H9 (cell line): Measurements from ENCODE around the gene RBBP9. TPM values are rescaled to one million over a fixed set of nuclear protein-coding genes. Genes with fewer than 3 reads are reported as not detected.

Experiments used
- DNase-seq: peaks from one replicate; pipeline ENCODE4 v3.0.0-alpha.2; 2017
- H2AFZ ChIP-seq: one replicate; pipeline ENCODE4 v1.6.1; 2013; ENCODE audit warnings: mild to moderate bottlenecking, low read length, control low read depth, moderate library complexity
- H2AK5ac ChIP-seq: 2 replicates; pipeline ENCODE4 v1.6.1; 2013; ENCODE audit warnings: low read length, control low read depth, mixed read lengths; ENCODE audit not compliant: insufficient read length
- H2BK120ac ChIP-seq: one replicate; pipeline ENCODE4 v1.6.1; 2013; ENCODE audit warnings: low read depth, mild to moderate bottlenecking, low read length, control low read depth, inconsistent platforms; ENCODE audit not compliant: poor library complexity, severe bottlenecking
- H2BK12ac ChIP-seq: 2 replicates; pipeline ENCODE4 v1.6.1; 2013; ENCODE audit warnings: low read length, control low read depth, mixed read lengths, low read depth; ENCODE audit not compliant: insufficient read length
- H2BK15ac ChIP-seq: 2 replicates; pipeline ENCODE4 v1.6.1; 2013; ENCODE audit warnings: low read depth, low read length, control low read depth
- H2BK20ac ChIP-seq: one replicate; pipeline ENCODE4 v1.6.1; 2013; ENCODE audit warnings: low read depth, mild to moderate bottlenecking, low read length, control low read depth, inconsistent platforms; ENCODE audit not compliant: poor library complexity, severe bottlenecking
- H2BK5ac ChIP-seq: 2 replicates; pipeline ENCODE4 v1.6.1; 2013; ENCODE audit warnings: low read length, control low read depth, mixed read lengths; ENCODE audit not compliant: insufficient read length
- H3K14ac ChIP-seq: 2 replicates; pipeline ENCODE4 v1.6.1; 2013; ENCODE audit warnings: low read length, control low read depth; ENCODE audit not compliant: insufficient read depth
- H3K18ac ChIP-seq: 2 replicates; pipeline ENCODE4 v1.6.1; 2013; ENCODE audit warnings: low read depth, mild to moderate bottlenecking, mixed read lengths, low read length, control low read depth; ENCODE audit not compliant: insufficient read length
- H3K23ac ChIP-seq: 2 replicates; pipeline ENCODE4 v1.6.1; 2013; ENCODE audit warnings: low read length, control low read depth, mixed read lengths, low read depth; ENCODE audit not compliant: insufficient read length
- H3K23me2 ChIP-seq: 2 replicates; pipeline ENCODE4 v1.6.1; 2013; ENCODE audit warnings: low read depth, mild to moderate bottlenecking, mixed read lengths, low read length, control low read depth; ENCODE audit not compliant: insufficient read length, poor library complexity, severe bottlenecking
- H3K27ac ChIP-seq: 2 replicates; pipeline ENCODE4 v1.5.1; 2013; ENCODE audit warnings: low read length, control low read depth, mixed read lengths, low read depth; ENCODE audit not compliant: insufficient read length
- H3K27me3 ChIP-seq: 2 replicates; pipeline ENCODE4 v1.6.1; 2013; ENCODE audit warnings: low read length, control low read depth, inconsistent platforms; ENCODE audit not compliant: insufficient read depth
- H3K4ac ChIP-seq: 2 replicates; pipeline ENCODE4 v1.6.1; 2013; ENCODE audit warnings: low read depth, mild to moderate bottlenecking, control low read depth, inconsistent platforms, low read length, moderate library complexity
- H3K4me1 ChIP-seq: 2 replicates; pipeline ENCODE4 v1.6.1; 2013; ENCODE audit warnings: low read length, control low read depth, inconsistent platforms; ENCODE audit not compliant: insufficient read depth
- H3K4me2 ChIP-seq: 2 replicates; pipeline ENCODE4 v1.6.1; 2013; ENCODE audit warnings: low read length, control low read depth, mixed read lengths; ENCODE audit not compliant: insufficient read length, insufficient read depth
- H3K56ac ChIP-seq: 2 replicates; pipeline ENCODE4 v1.6.1; 2013; ENCODE audit warnings: low read depth, mild to moderate bottlenecking, mixed read lengths, low read length, control low read depth; ENCODE audit not compliant: insufficient read length
- H3K79me1 ChIP-seq: 2 replicates; pipeline ENCODE4 v1.6.1; 2013; ENCODE audit warnings: low read depth, mild to moderate bottlenecking, moderate library complexity, low read length, control low read depth, inconsistent platforms; ENCODE audit not compliant: insufficient read depth, poor library complexity, severe bottlenecking
- H3K79me2 ChIP-seq: 2 replicates; pipeline ENCODE4 v1.6.1; 2013; ENCODE audit warnings: low read length, control low read depth, inconsistent platforms; ENCODE audit not compliant: insufficient read depth
- H3K9ac ChIP-seq: 2 replicates; pipeline ENCODE4 v1.6.1; 2013; ENCODE audit warnings: low read length, control low read depth, mixed read lengths; ENCODE audit not compliant: insufficient read length; ENCODE audit errors: extremely low read depth
- H3K9me3 ChIP-seq: one replicate; pipeline ENCODE4 v1.6.1; 2013; ENCODE audit warnings: low read depth, low read length, inconsistent platforms; ENCODE audit not compliant: control insufficient read depth
- H3T11ph ChIP-seq: one replicate; pipeline ENCODE4 v1.6.1; 2013; ENCODE audit warnings: mild to moderate bottlenecking, low read length, control low read depth, inconsistent platforms
- H4K20me1 ChIP-seq: one replicate; pipeline ENCODE4 v1.6.1; 2013; ENCODE audit not compliant: control insufficient read depth, insufficient read length, insufficient read depth
- H4K5ac ChIP-seq: 2 replicates; pipeline ENCODE4 v1.6.1; 2013; ENCODE audit warnings: low read depth, mild to moderate bottlenecking, mixed read lengths, low read length, control low read depth; ENCODE audit not compliant: insufficient read length
- H4K8ac ChIP-seq: replicated peaks from 2 replicates; pipeline ENCODE4 v1.6.1; 2013; ENCODE audit warnings: low read length, control low read depth, mixed read lengths, low read depth; ENCODE audit not compliant: insufficient read length
- H4K91ac ChIP-seq: 2 replicates; pipeline ENCODE4 v1.6.1; 2013; ENCODE audit warnings: low read depth, mild to moderate bottlenecking, moderate library complexity, mixed read lengths, low read length, control low read depth; ENCODE audit not compliant: insufficient read length
- H3K27ac Mint-ChIP-seq, 3 experiments: 2 replicates in 2 of 3; 3 replicates in 1 of 3; pipeline ENCODE4 v1.8.0; 2020 to 2021; ENCODE audit warnings: mixed read lengths in 3 of 3, mild to moderate bottlenecking in 1 of 3, moderate library complexity in 1 of 3
- H3K27me3 Mint-ChIP-seq: 2 replicates; pipeline ENCODE4 v1.8.0; 2021; ENCODE audit warnings: low read depth, mild to moderate bottlenecking, moderate library complexity, mixed read lengths
- H3K36me3 Mint-ChIP-seq, 3 experiments: 2 replicates in 2 of 3; 3 replicates in 1 of 3; pipeline ENCODE4 v1.8.0; 2020 to 2021; ENCODE audit warnings: low read depth in 3 of 3, mixed read lengths in 3 of 3; ENCODE audit not compliant: insufficient read depth in 1 of 3
- H3K4me1 Mint-ChIP-seq, 2 experiments: 2 replicates each; pipeline ENCODE4 v1.8.0; 2020; ENCODE audit warnings: mixed read lengths in 2 of 2
- H3K4me3 Mint-ChIP-seq, 2 experiments: 2 replicates in 1 of 2; 3 replicates in 1 of 2; pipeline ENCODE4 v1.8.0; 2020 to 2021; ENCODE audit warnings: mild to moderate bottlenecking in 2 of 2, mixed read lengths in 2 of 2, moderate library complexity in 1 of 2
- H3K9me3 Mint-ChIP-seq, 2 experiments: 2 replicates in 1 of 2; 3 replicates in 1 of 2; pipeline ENCODE4 v1.8.0; 2020; ENCODE audit warnings: mild to moderate bottlenecking in 2 of 2, mixed read lengths in 2 of 2, moderate library complexity in 1 of 2
- WGBS: extraction: QIAGEN DNeasy Blood & Tissue Kit; methylation state at CpG from one replicate; pipeline ENCODE4 v1.1.7; 2013; ENCODE audit warnings: missing lambda C conversion rate, low lambda C conversion rate, mixed read lengths; ENCODE audit not compliant: insufficient read length; ENCODE audit errors: extremely low coverage; 5-methylcytosine and 5-hydroxymethylcytosine counted together
- total RNA-seq: library from RNA; stranded (reverse); gene quantifications from 2 replicates; pipeline ENCODE4 v1.2.1, GENCODE V29; 2021
- TF ChIP-seq, protein P1 (sequence below): fragments of 200-600 bp; sonication (generic); conservative IDR thresholded peaks from 3 replicates; pipeline ENCODE4 v1.8.0; 2021; ENCODE audit warnings: antibody characterized with exemption, mild to moderate bottlenecking

Gene RBBP9
- total RNA-seq, 1 experiment from 2014 or later, result 12.0 TPM

- Histone ChIP-seq H3K9me3 (no peaks in the 10 kb centered on the region), H3K27ac (no peak overlapping the region), H3T11ph (no peak overlapping the region), H2BK15ac (no peak overlapping the region), H3K4ac (no peak overlapping the region), H3K23me2 (no peaks in the 10 kb centered on the region), H3K56ac (no peak overlapping the region), H3K79me1 (no peaks in the 10 kb centered on the region), H4K8ac (no peak overlapping the region), H3K4me2 (no peak overlapping the region), H3K18ac (no peak overlapping the region), H3K4me1 (no peaks in the 10 kb centered on the region), H3K23ac (no peak overlapping the region), H3K79me2 (no peaks in the 10 kb centered on the region), H2AFZ (no peak overlapping the region), H2BK20ac (no peak overlapping the region), H3K9ac (no peak overlapping the region), H4K20me1 (no peaks in the 10 kb centered on the region), H2BK120ac (no peak overlapping the region), H3K27me3 (no peaks in the 10 kb centered on the region), H3K14ac (no peak overlapping the region), H2BK12ac (no peak overlapping the region), H4K5ac (no peak overlapping the region), H2BK5ac (no peak overlapping the region), H2AK5ac (no peak overlapping the region), H4K91ac (no peak overlapping the region)
- Mint-ChIP-seq H3K9me3 (peaks cover 2% of the 10 kb centered on the region in 2 experiments; a peak in 2 of 5 replicates), H3K27ac (no peak overlapping the region), H3K27me3 (peaks cover 2% of the 10 kb centered on the region; the same call in 1 of the 2 replicates), H3K4me3 (no peak overlapping the region), H3K36me3 (no peaks in the 10 kb centered on the region), H3K4me1 (no peaks in the 10 kb centered on the region)
- no peak for DNase-seq
- no CpG with 5 or more reads among the region's 3 CpGs for WGBS
- TF ChIP-seq, protein P1, sequence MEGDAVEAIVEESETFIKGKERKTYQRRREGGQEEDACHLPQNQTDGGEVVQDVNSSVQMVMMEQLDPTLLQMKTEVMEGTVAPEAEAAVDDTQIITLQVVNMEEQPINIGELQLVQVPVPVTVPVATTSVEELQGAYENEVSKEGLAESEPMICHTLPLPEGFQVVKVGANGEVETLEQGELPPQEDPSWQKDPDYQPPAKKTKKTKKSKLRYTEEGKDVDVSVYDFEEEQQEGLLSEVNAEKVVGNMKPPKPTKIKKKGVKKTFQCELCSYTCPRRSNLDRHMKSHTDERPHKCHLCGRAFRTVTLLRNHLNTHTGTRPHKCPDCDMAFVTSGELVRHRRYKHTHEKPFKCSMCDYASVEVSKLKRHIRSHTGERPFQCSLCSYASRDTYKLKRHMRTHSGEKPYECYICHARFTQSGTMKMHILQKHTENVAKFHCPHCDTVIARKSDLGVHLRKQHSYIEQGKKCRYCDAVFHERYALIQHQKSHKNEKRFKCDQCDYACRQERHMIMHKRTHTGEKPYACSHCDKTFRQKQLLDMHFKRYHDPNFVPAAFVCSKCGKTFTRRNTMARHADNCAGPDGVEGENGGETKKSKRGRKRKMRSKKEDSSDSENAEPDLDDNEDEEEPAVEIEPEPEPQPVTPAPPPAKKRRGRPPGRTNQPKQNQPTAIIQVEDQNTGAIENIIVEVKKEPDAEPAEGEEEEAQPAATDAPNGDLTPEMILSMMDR, result no peak
Observed at GRCh38 chr20:18456600-18456999, 40.4 kb downstream of the RBBP9 start.
